Measurements from ENCODE around the gene SMG6.

SMG6 gene

DNA sequence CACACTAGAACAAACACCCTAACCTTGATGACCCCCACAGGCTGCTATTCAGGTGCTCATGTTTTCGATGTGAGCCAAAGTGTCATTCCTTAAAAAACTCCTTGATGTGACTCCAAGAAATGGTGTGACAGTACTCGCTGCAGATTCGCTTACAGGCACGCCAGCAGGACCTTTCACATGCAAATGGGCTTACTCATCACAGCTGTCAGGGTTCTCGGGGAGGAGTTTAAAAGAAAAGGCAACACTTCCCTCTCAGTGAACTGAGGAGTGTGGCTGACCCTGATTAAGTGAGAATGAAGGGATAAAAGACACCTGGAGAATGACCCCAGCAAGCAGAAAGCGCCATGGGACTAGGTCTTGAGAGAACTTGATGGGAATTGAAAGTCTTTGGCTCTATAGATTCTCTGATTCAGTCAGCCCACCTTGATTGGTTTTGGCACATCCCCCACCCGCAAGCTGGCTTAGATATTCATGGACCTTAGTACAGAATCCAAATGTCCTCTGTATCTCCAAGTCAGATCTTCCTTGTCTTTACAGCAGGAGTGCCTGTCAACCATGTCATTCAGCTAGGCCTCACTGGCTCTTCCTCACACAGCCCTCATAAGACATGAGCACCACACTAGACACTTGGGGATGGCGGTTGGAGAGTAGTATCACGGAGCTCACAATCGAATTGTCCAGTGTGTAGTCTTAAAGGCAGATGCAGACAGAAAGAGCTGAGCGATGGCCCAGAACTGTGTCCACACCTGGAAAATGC is 166.1 kb downstream of the SMG6 start:
- no peak for DNase-seq

DNA sequence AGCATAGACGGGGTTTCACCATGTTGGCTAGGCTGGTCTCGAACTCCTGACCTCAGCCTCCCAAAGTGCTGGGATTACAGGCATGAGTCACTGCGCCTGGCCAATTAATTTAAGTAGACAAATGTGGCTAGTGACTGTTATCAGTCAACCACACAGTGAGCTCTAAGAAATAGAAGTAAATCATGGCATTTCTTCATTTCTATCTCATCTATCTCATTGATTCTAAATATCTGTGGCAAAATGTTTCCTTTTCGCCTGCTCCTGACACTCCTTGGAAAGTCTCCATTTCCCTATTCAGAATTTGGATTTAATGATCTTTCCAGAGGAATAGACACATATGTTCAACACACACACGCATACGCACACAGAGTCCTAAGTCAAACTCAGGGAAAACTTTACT is 167.3 kb downstream of the SMG6 start:
- DNase-seq: no peak

DNA sequence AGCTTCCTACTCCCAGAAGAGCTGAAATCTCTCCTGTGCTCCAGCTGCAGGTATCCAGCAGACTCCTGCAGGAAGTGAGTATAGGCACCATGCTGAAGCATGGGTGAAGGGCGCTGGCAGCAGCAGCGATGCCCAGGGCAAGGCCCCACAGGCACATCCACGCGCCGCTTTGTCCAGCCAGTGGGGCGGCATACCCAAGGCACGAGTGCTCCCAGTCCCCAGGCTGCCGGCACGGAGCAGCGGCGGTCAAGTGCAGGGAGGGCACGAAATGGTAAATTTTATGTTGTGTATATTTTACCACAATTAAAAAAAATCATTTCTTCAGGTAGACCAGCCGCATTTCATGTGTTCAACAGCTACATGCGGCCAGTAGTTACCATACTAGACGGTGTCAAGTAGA is 175.6 kb downstream of the SMG6 start:
- DNase-seq: no peak

DNA sequence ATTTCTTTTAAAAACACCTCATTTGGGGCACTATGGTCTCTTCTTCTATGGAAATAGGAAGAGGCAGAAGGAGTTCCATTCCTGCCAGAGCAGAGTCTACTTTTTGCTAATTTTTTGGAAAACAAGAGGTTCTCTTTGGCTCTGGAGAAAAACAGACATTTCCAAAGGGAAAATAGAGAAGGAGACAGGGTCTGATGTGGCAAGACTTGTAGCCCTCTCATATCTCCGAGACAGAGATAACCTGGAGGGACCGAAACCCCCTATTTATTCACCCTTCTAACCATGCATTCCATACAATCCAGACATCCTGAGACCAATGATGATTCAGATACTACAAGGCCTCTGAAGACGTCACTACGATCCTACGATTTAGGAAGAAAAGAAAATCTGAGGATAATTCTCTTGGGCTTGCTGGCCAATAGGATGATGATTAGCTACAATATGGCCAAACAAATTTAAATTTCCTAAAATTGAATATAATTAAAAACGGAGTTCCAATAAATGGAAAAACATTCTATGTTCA is 178.5 kb downstream of the SMG6 start:
- no peak for DNase-seq

DNA sequence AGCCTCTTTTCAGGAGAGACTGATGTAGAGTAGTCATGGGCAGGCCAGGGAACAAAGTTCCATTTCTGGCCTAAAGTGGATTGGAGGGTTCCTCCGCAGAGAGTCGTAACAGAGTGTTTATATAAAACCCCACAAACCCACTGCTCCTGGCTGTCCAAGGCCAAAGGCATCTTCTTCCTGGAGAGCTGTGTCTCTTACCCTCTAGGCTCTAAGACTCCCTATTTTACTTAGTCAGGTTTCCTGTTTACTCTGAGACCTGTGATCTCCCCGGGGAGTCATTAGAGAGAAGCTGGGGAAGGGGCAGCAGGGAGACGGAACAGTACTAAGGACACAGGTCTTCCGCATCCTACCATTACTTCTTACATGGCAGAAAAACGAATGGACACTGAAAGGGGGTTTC is 179.2 kb downstream of the SMG6 start:
- DNase-seq: no peak

DNA sequence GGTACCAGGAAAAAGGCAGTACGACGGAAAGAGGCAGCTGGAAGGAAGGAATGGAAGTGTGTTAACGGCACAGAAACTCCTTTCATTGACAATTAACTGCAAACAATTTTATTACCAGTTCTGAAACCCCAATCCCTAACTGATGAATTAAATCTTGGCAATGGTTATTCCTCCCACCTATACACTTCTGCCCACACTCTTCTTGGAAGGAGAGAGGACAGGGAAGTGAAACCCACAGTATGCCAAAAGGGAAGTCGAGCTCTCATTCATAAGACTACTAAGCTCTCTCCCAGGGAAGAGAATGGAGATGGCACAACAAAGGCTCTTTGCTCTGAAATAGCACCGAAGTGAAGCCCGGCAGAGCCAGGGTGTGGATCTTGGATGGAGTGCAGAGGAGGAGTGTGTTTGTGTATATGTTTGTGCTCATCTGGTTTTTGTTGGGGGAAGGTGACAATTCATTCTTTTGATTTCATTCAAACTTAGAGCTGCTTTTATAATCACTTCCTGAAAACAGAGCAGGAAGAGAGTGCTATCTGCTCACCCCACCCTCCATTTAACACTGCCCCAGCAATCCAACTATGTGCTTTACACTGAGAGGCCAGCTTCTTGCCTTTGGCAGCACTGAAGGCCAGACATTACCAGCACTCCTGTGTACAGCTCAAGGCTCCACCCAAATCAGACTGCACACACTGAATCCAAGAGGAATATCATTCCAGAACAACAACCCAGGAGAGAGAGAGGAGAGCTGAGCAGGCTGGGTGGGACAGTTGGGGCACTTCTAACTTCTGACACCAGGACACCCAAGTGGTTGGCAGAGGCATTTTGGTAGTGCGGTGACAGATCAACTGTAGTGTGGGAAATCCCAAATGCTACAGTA is 180.0 kb downstream of the SMG6 start:
- no peak for DNase-seq

DNA sequence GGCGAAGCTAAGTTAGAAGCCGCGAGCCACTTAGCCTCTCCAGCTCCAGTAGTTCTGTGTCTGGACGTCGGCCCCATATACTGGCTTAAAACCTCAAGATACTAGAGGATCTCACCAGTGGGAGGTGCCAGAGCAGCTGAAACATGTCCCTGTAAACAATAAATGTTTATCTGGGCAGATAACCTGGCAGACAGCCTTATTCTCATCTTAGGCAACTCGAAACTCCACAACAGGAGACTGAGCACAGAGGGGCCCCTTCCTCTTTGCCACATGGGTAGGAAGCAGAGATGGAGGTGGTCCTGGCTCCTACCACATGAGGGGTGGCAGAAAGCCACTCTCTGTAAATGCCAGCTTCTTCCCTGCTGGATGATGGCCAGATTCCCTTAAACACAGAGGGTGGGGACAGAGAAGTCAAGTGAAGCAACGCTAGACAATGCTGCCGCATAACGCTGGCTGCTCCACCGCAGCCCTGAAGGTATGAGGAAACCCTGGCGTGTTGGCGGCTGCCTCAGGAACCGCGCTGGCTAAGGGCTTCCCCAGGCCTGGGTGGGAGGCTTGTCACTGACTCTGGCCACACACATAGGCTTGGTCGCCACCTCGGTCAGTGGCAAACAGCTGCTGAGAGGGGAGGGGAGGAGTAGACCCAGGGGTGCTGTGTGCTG is 180.8 kb downstream of the SMG6 start:
- peak; percentile 55 for DNase-seq

DNA sequence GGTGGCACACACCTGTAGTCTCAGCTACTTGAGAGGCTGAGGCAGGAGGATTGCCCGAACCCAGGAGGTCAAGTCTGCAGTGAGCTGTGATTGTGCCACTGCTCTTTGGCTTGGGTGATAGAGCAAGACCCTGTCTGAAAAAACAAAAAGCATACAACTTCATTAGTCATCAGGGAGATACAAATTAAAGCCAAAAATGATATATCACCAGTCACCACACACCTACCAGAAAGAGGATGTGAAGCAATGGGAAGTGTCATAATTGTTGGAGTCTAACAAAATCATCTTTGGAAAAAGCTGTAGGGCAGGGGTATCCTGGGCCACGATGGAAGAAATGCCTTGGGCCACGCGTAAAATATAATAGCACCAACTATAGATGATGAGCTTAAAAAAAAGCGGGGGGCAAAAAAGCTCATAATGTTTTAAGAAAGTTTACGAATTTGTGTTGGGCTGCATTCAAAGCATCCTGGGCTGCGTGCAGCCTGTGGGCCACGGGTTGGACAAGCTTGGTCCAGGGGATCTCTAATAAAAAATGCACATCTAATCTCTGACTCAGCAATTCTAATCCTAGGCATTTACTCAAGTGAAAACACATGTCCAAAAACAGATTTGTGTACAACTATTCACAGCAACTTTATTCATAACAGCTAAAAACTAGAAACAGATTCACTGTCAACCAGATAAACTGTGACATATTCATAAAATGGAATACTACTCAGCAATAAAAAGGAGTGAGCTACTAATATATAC is 182.8 kb downstream of the SMG6 start:
- DNase-seq: no peak

DNA sequence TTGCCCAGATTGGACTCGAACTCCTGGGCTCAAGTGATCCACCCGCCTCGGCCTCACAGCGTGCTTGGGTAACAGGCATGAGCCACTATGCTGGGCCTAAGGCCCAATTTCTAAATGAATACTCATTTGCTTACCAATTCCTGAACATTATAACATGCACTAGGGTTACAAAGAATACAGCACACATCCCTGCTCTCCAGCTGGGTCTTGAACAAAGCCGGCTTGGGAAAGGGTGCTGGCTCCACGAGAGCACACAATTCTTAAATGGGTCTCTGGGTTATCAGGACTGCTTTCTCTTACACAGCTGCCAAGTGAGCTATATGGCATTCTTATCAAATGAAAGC is 190.3 kb downstream of the SMG6 start:
- DNase-seq: no peak

DNA sequence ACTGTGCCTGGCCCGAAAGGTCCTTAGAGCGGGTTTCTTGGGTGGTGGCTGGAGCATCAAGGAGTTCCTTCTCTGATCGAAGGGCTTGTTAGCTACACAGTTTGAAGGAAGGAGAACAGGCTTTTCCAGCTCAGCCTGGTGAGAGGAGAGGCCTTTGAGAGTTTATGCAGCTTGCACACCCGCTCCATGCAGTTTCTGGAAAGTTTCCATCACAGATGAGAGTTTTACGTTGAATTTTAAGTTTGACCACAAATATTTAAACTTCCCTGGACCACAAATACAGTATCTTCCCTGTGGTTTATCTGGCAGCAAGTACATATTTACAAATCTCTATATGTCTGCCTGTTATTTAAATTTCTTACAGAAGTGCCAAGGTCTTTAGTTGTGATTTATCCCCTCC is 191.9 kb downstream of the SMG6 start:
- no peak for DNase-seq

DNA sequence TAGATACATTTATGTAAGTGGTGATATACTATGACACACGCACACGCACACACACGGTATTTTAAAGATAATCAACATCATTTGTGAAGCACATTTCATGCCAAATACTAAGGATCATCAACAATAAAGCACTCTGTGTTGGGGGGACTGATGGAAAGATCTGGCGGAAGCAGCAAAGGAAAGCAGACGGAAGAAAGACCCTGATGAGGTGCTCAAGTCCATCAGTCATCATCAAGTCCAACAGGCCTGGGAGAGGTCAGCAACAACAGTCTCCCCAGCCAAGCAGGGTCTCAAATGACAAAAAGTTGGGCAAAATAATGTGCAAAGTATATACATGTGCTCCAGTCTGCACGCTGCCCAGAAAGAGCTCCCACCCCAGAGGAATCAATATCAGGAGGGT is 193.1 kb downstream of the SMG6 start:
- DNase-seq: no peak

DNA sequence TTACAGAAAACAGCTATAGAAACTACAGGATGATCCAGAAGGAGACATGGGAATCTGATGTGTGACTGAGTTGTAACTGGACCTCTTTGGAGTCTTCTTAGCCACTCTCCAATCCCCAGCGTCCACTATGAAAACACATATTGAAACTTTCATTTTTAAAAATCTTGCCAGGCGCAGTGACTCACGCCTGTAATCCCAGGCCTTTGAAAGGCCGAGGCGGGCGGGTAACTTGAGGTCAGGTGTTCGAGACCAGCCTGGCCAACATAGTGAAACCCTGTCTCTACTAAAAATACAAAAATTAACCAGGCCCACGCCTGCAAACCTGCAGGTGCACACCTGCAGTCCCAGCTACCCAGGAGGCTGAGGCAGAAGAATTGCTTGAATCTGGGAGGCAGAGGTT is 195.4 kb downstream of the SMG6 start:
- no peak for DNase-seq

DNA sequence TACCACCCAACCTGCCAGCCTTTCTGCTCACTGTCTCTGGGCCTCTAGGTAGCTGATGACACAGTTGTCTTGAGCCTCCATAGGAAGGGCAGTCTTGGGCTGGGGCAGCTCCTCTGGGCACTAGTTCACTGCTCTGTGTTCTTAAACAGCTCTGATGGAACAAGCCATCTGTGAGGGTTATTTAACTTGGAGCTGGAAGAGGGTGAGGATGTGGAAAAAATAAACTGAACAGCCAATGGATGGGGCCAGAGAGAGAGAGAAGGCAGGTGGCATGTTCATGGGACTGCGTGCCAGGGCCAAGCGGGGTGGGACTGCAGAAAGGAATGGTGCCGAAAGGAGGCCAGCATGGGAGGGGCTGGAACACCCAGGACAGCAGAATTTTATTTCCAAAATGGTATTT is 196.1 kb downstream of the SMG6 start:
- no peak for DNase-seq

DNA sequence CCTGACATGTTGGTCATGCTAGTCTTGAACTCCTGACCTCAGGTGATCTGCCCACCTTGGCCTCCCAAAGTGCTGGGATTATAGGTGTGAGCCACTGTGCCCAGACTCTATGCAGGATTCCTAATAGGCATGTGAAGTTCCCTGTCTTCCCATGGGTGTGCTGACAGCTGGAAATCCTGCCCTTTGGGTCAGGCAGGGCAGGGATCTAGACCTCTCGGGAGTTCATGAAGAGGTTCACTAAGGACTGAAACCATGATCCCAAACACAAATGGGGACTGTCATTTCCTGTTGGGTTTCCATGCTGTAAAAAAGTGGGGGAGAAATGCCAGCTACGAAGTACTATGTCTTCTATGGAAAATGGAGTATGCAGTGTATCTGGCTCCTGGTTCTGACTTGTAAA is 196.5 kb downstream of the SMG6 start:
- no peak for DNase-seq

DNA sequence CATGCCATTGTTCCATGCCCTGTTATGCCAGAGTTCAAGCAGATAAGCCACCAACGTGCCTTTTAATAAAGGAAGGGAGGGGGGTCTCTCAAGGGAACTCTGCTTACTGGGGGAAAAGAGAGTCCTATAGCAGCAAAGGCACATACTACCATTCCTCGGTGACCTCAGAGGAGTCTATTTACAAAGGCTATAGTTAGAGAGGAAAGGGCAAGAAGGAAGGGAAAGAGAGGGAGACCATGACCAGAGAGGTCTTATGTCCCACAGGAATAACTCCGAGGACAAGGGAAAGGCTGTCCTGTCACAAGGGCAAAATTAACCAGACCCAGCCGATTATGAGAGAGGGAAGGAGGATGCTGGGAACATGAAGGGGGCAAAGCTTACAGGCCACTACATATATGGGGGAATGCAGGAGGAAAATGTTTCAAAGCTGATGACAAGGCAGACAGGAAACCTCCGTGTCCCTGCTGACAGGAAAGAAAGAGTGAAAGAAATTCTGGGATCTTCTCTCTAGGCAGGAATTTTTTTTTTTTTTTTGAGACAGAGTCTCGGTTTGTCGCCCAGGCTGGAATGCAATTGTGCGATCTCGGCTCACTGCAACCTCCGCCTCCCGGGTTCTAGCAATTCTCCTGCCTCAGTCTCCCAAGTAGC is 197.2 kb downstream of the SMG6 start:
- DNase-seq: no peak

DNA sequence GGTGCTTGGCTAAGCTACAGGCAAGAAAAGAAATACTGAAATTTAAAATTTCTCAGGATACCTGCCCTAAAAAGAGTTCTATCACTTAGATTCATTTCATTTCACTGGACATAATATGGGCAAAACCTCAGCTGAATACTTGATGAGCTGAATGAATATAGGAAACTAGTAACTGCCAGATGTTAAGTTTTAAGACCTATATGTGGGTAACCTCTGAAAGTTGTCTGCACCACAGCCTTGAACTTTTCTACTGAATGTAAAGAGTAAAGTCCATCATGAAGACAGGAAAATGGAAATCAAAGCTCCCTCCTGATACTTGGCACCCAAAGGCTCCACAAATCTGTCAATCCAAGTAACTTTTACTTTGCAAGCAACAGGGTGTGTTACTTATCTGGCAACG is 197.9 kb downstream of the SMG6 start:
- no peak for DNase-seq

DNA sequence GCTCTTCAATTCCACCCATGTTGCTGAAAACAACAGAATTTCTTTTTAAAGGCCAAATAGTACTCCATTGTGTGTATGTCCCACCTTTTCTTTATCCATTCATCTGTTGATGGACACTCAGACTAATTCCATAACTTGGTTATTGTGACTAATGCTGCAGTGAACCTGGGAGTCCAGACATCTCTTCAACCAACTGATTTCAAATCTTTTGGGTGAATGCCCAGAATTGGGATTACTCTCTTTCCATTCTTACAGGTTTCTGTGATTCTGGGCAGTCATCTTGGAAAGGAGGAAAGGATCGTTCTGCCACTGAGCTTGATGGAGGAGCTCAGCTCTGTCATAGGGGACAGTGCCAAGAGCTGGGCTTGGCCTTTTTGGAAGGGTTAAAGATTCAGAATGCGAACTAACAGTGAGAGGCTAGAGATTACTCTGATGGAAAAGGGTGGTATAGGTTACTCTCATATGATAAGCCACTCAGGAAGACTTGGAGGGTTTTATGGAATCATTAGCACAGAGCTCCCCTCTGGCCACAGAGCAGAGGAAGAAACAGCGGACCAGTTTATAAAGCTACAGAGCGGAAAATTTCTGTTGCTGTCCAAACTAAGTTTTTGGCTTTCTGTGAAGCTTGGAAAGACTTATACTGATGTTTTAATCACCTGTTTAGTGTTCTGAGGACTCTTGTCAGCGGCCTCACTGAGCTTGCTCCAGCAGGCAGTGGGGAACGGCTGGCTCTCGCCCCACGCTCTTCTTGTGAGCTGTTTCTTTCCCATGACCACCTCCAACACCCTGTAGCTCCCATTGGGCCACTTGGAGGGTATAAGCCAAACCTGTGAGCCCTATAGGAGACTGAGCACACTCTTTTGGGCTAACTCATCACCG is 200.4 kb downstream of the SMG6 start:
- DNase-seq: no peak

DNA sequence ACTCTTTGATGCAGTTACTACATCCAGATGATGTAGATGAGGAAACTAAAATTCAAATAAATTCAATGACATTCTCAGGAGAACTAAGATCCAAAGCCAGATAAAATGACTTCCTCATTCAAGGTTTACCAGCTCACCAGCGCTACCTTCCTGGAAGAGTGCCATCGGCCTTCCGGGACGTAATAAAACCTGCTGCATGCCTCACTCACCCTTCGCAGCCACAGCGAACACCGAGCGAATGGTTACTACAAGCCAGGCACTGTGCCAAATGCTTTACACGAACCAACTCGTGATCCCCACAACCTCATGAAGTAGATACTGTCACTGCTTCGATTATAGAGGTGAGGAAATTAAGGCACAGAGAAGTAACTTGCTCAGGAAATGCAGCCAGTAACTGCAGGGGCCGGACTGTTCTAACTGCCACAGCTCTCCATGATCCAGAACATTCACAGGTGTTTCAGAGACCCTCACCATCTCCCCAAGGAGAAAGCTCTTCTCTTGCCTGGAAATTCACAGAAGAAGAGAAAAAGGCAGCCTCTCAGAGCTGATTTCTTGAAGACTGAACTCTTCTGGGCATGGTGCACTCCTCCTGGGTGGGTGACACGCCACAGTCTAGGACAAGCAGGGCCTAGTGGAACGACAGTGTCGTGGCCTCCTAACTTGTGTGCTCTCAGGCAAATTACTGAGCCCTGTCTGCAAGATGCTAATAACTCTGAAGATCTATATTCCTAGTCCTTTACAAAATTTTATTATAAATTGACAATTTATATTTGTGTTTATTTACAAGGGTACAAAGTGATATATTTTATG is 201.9 kb downstream of the SMG6 start:
- peak; percentile 83 for DNase-seq

DNA sequence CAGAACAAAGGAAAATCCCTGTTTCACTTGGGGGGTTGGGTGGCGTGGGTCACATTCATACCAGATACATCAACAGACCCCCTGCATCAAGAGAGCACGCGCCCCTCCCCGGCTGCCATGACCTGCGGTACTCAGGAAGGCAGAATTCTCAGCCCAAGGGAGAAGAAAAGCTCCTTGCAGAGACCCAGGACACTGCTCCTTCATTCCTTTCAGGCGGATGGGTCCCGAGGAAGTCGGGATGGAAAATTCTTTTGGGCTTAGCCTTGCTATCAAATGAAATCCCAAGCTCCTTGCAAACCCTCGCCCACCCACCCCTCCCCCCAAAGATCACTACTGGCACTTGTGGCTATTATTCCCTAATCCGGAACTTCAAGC is 208.1 kb downstream of the SMG6 start:
- no peak for DNase-seq

DNA sequence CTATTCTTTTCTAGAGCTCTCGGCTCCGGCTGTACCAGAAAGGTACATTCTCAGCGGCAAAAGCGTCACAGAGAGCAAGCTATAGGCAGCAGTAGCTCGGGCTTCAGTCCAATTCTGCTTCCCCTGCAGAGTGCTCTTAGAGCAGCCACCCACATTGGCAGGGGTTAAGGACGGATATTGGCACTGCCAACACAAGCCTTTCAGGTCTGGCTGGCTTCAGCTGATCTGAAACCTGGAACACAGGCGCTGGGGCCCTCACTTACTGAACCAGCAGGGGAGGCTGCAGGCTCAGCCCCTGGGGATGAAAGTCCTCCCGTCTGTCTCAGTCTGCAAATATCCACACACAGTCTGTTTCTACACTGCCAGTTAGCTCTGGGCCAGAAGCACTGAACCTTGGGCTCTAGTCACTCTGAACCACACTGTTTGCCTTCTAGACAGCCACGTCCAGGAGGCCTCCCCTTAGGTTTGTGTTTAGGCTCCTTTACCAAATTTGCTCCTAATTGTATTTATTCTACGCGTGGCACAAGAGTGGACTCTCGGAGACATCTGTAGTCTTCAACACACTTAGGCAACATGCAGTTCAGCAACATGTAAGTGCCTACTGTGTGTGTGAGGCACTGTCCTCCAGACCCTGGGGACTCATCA is 208.6 kb downstream of the SMG6 start:
- no peak for DNase-seq

Data from DMS153 (cell line).